ENCODE measurements around the gene APBB2.
A peak's percentile ranks its signal among the peaks of the same experiment; 100 is the strongest.
"Not testable (repeated sequence)": the region's sequence is repeated elsewhere in the genome, so short reads cannot be mapped to it uniquely, and the experiment has no call there.

Gene APBB2

DNA sequence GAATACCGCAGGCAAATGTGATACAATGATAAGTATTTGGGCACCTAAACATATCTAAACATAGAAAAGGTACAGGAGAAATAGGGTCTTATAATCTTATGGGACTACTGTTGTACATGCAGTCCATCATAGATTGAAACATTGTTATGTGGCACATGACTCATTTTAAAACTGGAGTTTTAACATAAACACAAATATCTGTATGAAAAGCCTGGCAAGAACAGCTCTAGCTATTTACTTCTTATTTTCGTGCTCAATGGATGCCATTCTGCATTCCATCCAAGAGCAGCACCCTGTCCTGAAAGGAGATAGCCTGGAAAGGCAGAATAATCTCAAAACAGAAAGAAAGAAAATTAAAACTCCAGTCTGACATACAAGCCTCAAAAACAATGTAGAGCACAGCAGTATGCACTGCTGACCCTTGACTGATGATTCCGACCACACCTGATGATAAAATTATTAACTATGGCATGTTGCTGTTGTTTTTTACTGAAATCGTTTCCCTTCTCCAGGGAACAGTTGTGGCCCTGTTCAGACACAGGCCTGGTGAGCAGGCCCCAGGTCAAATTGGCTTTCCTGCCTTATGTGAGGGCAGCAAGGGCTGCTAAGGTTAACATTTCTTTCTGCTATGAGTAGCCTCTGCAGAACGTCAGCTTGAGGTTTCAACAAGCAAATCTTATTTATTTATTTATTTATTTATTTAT lies 152.7 kb downstream of the APBB2 start:
- peak; percentile 62 for DNase-seq (ENCODE audit: low read depth)

DNA sequence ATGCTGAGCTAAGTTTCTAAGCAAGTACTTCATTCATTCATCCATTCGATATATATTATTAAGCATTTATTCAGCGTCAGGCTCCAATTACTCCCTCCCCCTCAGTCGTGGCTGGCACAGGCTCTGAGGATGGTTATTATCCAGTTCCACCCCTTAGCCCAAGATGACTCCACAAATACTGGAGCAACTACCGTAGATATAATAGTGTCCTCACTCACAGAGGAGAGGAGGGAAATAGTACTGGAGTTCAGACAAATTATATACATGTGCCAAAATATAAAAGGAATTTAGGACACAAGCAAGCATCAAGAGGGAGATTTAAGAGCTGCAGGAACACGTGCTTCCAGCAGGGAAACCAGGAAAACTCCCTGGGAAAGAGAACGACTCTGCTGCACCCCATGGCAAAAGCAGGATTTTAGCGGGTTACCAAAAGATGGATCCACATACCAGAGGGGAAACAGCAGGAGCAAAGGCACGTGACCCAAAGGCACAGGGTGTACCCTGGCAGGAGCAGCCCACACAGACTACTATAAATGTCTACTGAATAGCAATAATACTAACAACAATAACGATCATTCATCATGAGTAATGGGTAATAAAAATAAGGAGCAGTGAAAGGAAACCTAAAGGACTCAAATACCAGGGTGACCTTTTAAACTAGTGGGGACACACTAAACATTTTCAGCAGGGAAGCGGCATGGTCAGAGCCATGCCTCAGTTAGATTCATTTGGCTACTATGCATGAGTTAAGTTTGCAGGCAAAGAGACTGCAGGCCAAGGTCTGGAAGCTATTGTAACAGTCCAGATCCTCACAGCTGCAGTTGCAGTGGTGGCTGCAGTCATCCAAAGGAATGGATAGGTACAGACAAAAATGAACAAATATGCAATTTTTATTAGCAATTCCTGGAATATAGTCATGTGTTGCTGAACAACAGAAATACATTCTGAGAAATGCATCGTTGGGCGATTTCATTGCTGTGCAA lies 153.7 kb downstream of the APBB2 start:
- DNase-seq (ENCODE audit: low read depth): peak; percentile 54

DNA sequence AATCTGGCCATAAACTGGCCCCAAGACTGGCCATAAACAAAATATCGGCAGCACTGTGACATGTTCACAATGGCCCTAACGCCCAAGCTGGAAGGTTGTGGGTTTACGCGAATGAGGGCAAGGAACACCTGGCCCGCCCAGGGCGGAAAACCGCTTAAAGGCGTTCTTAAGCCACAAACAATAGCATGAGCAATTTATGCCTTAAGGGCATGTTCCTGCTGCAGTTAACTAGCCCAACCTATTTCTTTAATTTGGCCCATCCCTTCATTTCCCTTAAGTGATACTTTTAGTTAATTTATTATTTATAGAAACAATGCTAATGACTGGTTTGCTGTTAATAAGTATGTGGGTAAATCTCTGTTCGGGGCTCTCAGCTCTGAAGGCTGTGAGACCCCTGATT lies 154.9 kb downstream of the APBB2 start:
- not testable (repeated sequence) for DNase-seq (ENCODE audit: low read depth)

GRCh38 chr4:41058426-41058825 lies 155.9 kb downstream of the APBB2 start:
- DNase-seq (ENCODE audit: low read depth): peak; percentile 79

GRCh38 chr4:41057467-41057866 lies 156.9 kb downstream of the APBB2 start:
- DNase-seq (ENCODE audit: low read depth): peak; percentile 87

DNA sequence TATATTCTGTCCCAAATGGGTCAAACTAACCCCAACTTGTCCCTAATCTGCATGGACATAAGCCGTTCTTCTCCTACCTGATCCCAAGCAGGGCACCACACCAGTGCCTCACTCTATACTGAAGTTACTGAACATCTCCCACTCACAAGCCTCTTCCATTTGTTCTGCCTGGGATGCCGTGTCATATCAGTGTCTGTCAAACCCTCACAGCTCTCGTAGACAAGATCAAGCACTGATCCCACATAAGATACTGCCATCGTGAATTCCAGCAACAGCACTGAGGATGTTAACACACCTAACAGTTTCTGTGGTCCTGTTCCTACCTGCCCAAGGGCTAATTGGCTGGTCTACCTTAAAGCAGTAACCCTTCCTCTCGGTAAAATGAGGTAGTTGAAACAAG lies 162.1 kb downstream of the APBB2 start:
- DNase-seq (ENCODE audit: low read depth): no peak

DNA sequence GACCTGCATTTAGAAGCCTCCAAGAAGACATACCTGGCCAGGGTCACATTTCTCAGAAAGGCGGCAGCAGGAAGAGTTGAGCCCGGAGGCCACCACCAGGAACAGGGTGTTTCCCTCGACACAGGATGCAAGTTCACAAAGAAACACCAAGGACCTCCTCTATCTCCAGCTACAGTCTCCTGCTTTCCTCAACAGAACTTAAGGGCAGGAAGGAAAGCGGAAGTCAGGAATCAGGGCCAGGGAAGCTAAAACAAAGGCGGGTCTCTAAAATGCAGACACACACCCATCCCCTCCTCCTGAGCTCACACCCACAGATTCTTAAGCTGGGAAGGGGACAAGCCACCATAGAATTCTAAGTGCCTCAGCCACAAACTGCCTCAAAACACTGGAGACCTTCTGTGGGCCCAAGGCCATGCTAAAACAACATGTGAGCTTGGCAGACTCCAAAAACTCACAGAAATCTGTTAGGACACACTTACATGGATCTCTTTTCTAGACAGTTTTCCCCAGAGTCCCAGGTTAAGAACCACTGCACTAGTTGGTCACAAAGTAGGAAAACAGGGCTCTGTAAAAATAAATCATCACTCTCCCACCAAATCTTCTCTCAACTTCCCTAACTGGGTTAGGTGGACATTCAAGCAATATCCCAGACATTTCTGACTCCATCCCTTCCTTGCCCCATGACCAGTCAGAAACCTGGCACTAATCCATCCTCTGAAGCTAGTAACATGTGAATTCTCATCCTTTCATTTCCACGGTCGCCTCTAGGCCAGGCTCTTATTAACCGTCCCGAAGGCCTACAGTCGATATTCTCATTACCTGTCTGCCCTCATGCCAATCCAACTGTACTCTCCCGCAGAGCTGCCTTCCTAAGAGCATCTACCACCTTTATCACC lies 163.2 kb downstream of the APBB2 start:
- no peak for DNase-seq (ENCODE audit: low read depth)

- DNase-seq (ENCODE audit: low read depth): peak; percentile 54
These were observed 164.2 kb downstream of the APBB2 start for GRCh38 chr4:41050116-41050515.

GRCh38 chr4:41049176-41049575 lies 165.2 kb downstream of the APBB2 start:
- not testable (repeated sequence) for DNase-seq (ENCODE audit: low read depth)

DNA sequence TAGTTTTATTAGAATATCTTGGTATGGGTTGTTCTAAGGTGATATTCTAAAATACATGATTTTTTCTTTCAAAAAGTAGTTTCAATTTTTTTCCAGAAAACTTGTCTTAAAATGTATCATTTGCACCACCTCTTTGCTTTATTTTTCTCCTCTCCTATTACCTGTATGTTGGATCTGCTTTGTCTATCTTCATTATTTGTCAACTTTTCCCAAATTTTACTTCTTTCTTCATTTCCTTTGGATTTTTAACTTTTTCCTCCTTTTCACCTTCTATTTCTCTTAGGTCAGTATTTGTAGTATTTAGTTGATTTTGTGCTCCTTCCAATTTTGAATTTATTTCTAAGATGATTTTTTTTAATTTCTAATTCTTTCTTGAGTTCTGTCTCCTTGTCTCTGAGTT lies 169.6 kb downstream of the APBB2 start:
- no peak for DNase-seq (ENCODE audit: low read depth)

DNA sequence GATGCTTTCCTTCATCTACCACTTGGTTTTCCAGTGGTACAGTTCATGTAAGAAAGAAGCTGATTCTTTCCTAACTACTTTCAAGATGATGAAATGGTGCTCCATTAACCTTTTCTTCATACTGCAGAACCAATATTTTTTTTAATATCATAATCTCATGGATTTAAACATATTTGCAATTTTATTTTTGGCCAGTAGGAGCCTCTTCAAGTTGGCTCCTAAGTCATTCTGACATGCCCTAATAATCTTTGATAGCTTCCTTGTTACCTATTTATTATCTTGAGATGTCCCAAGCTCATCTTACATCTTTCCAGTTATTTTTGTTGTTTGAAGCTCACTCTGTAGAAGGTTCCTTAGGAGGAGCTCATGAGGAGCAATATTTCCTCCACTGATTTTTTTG lies 170.2 kb downstream of the APBB2 start:
- no peak for DNase-seq (ENCODE audit: low read depth)

- no peak for DNase-seq (ENCODE audit: low read depth)
These were observed 170.9 kb downstream of the APBB2 start for GRCh38 chr4:41043465-41043864.

- no peak for DNase-seq (ENCODE audit: low read depth)
These were observed 172.8 kb downstream of the APBB2 start for GRCh38 chr4:41041551-41041950.

DNA sequence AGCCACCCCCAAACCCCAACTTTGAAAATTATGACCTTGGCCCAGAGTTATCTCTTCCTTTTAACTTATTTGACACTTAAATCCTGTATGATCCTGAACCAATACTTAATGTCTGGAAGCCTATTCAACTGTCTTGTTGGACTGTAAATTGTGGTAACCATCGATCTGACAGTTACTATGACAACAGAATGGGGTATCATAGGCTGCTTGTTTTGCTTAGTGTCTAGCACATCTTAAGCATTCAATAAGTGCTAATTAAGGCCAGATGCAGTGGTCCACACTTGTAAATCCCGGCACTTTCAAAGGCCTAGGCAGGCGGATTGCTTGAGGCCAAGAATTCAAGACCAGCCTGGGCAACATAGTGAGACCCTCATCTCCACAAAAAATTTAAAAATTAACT lies 175.0 kb downstream of the APBB2 start:
- no peak for DNase-seq (ENCODE audit: low read depth)

DNA sequence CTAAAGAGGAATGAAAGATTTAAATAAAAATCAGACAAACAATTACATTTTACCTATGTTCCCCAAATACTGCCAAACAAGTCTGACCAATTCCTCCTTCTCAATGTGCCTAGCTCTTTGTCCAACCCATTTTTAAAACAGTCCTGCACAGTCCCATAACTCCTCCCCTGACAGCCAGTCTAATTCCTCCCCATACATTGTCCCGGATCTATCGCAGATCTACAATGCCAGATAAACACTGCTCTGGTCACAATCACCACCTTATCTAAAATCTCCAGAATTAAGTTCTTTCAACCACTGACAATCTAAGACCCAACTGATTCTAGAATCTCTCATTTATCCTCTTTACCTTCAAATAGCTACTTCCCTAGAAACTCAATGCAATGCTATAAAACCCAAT lies 176.0 kb downstream of the APBB2 start:
- DNase-seq (ENCODE audit: low read depth): no peak

- DNase-seq (ENCODE audit: low read depth): peak; percentile 20
These were observed 185.2 kb downstream of the APBB2 start for GRCh38 chr4:41029098-41029497.

DNA sequence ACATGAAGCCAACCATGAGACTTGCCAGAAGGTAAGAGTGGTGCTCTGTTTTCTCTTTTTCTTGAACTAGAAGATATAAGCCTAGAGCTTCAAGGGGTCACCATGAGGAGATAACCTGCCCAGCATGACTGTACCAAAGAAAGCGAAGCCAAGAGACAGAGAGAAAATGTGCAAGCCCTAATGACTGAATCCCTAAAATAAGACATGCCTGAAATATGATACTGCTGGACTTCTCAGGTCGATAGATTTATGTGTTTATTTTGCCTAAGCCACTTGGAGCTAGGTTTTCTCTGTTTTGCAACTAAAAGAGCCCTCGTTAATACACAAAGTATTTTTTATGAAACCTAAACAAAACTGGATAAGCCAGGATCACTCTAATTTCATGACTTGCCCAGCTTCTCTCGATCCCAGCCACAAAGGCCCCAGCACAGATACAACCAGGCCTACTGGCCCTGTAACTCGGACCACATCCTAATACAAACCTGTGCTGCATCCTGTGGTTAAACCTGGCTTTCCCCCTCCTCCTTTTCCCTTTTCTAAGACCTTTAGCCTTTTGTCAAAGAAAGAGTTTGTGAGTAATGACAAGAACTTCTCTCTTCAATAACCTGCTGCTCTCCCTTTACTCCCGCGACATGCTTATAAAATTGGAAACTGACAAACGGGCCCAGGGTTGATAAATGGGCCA lies 185.8 kb downstream of the APBB2 start:
- peak; percentile 53 for DNase-seq (ENCODE audit: low read depth)

DNA sequence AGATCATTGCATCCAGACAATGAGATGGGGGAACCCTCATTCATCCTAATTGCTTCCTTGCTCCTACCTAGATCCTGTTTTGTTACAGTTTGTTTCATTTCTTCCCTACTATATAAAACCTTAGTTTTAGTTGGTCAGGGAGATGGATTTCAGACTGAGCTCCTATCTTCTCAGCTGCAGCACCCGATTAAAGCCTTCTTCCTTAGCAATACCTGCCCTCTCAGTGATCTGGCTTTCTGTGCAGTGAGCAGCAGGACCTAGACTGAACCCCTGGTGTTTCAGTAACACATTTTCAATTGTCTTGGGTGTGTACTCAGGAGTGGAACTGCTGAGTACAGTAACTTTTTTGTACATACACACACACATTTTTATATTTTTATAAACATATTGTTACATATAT lies 187.4 kb downstream of the APBB2 start:
- no peak for DNase-seq (ENCODE audit: low read depth)

GRCh38 chr4:41025824-41026223 lies 188.5 kb downstream of the APBB2 start:
- no peak for DNase-seq (ENCODE audit: low read depth)

DNA sequence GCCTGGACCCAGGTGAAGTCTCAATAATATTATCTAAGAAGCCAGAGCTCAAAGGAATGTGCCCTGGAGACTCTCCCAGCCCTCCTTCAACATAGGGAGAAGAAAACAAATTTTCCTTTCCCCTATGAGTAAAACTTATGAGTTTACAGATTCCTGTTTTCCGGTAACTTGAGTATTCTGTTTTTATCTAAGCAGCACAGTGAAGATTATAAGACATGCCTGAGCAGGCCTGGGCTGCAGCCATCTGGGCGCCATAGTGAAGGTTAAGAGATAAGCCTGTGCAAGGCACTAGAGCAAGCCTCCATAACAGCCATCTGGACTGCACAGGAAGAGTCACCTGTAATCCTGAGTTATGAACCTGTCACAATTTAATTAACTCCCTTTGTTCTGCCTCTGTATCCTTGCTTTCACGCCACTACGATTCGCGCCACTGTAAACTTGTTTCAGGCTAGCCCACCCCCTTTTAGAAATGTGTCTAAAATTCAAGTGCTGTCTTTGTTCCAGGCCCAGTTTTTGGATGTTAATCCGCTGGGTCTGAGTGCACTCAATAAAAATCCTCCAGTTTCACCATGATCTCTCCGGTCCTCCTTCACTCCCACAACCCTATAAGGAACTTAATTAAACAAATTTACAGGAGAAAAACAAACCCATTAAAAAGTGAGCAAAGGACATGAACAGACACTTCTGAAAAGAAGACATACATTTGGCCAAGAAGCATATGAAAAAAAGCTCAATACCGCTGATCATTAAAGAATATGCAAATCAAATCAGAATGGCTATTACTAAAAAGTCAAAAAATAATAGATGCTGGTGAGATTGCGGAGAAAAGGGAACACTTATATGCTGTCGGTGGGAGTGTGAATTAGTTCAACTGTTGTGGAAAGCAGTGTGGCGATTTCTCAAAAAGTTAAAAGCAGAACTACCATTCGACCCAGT lies 189.5 kb downstream of the APBB2 start:
- DNase-seq (ENCODE audit: low read depth): no peak
